CD8-positive, alpha-beta memory T cell (primary cell): ENCODE measurements around the gene AGRN. TPM values are rescaled to one million over a fixed set of nuclear protein-coding genes. Genes with fewer than 3 reads are reported as not detected.
"Not testable (repeated sequence)": the region's sequence is repeated elsewhere in the genome, so short reads cannot be mapped to it uniquely, and the experiment has no call there.

Experiments used
- CTCF ChIA-PET: fragments of 350-600 bp; sonication (Branson Sonifier 250); formaldehyde crosslinking; loops from one replicate; lab custom pipeline; 2021; ENCODE audit warnings: antibody characterized with exemption; lab: Charles Lee
- POLR2A ChIA-PET: fragments of 350-600 bp; sonication (Branson Sonifier 250); formaldehyde crosslinking; loops from one replicate; lab custom pipeline; 2021; ENCODE audit warnings: antibody characterized with exemption; lab: Charles Lee
- DNase-seq, 5 donors: peaks; one replicate each; pipeline versions ENCODE4 v3.0.0 to v3.0.0-alpha.2; 2020 to 2022; ENCODE audit warnings: mixed read lengths in 1 of 5
- H3K27ac ChIP-seq: one replicate; pipeline ENCODE4 v1.7.0; 2013; ENCODE audit warnings: low read depth, mild to moderate bottlenecking, low read length, moderate library complexity
- H3K27me3 ChIP-seq: 2 replicates; pipeline ENCODE4 v1.7.0; 2013; ENCODE audit warnings: low read length, mild to moderate bottlenecking; ENCODE audit not compliant: insufficient read depth, poor library complexity, severe bottlenecking
- H3K36me3 ChIP-seq: 2 replicates; pipeline ENCODE4 v1.7.0; 2013; ENCODE audit warnings: mild to moderate bottlenecking, low read length, moderate library complexity; ENCODE audit not compliant: insufficient read depth
- H3K4me1 ChIP-seq: 2 replicates; pipeline ENCODE4 v1.7.0; 2013; ENCODE audit warnings: mild to moderate bottlenecking, low read length, moderate library complexity; ENCODE audit not compliant: insufficient read depth
- H3K4me3 ChIP-seq: 2 replicates; pipeline ENCODE4 v1.7.0; 2013; ENCODE audit warnings: mild to moderate bottlenecking, low read length
- H3K9me3 ChIP-seq: 2 replicates; pipeline ENCODE4 v1.7.0; 2013; ENCODE audit warnings: mild to moderate bottlenecking, low read length
- H3K27ac Mint-ChIP-seq, 8 donors: one replicate each; pipeline ENCODE4 v1.8.0; 2020 to 2021; ENCODE audit warnings: mixed read lengths in 8 of 8, mild to moderate bottlenecking in 6 of 8, inconsistent platforms in 3 of 8, moderate library complexity in 3 of 8
- H3K27me3 Mint-ChIP-seq, 2 donors: one replicate each; pipeline ENCODE4 v1.8.0; 2020 to 2021; ENCODE audit warnings: mixed read lengths in 2 of 2, mild to moderate bottlenecking in 1 of 2, moderate library complexity in 1 of 2
- H3K36me3 Mint-ChIP-seq, 3 donors: one replicate each; pipeline ENCODE4 v1.8.0; 2020 to 2021; ENCODE audit warnings: mixed read lengths in 3 of 3, inconsistent platforms in 1 of 3, mild to moderate bottlenecking in 1 of 3
- H3K4me1 Mint-ChIP-seq, 3 donors: one replicate each; pipeline ENCODE4 v1.8.0; 2020 to 2021; ENCODE audit warnings: mixed read lengths in 3 of 3, inconsistent platforms in 1 of 3, mild to moderate bottlenecking in 1 of 3
- H3K4me3 Mint-ChIP-seq, 7 donors: one replicate each; pipeline ENCODE4 v1.8.0; 2020 to 2021; ENCODE audit warnings: mixed read lengths in 7 of 7, mild to moderate bottlenecking in 6 of 7, moderate library complexity in 4 of 7, inconsistent platforms in 2 of 7
- H3K9me3 Mint-ChIP-seq, 5 donors: one replicate each; pipeline ENCODE4 v1.8.0; 2020 to 2022; ENCODE audit warnings: mixed read lengths in 5 of 5, mild to moderate bottlenecking in 3 of 5, moderate library complexity in 2 of 5, inconsistent platforms in 1 of 5
- polyA plus RNA-seq: library from polyadenylated mRNA; unstranded; fragments of 300-500 nt; fragmentation: Illumina TruSeq; gene quantifications from one replicate; pipeline ENCODE4 v1.2.3, GENCODE V29; 2021
- total RNA-seq, 2 experiments: library from RNA; stranded (reverse); gene quantifications; one replicate each; pipeline ENCODE4 v1.2.3, GENCODE V29; 2021

The AGRN gene
- total and polyA plus RNA-seq, 3 experiments from 2014 or later, result 7.1 to 8.0 TPM; not detected in 1

GRCh38 chr1:1052003-1052840, 32.3 kb downstream of the AGRN start:
- Mint-ChIP-seq H3K4me1 (no peaks in the 10 kb centered on the region), H3K9me3 (no peaks in the 10 kb centered on the region)

GRCh38 chr1:1053022-1053421, 33.1 kb downstream of the AGRN start:
- H3K4me1 Mint-ChIP-seq, result no peaks in the 10 kb centered on the region
- no peak for DNase-seq
- H3K36me3 Mint-ChIP-seq, result no peaks in the 10 kb centered on the region
- H3K27ac ChIP-seq, result no peak overlapping the region
- no peaks in the 10 kb centered on the region for H3K36me3 ChIP-seq
- no peaks in the 10 kb centered on the region for H3K9me3 Mint-ChIP-seq
- peaks cover 1 to 4% of the 10 kb centered on the region in 2 donors for H3K27me3 Mint-ChIP-seq
- H3K4me3 ChIP-seq, result no peak overlapping the region
- H3K4me1 ChIP-seq, result no peaks in the 10 kb centered on the region
- H3K9me3 ChIP-seq, result no peaks in the 10 kb centered on the region
- H3K4me3 Mint-ChIP-seq, result no peak overlapping the region
- POLR2A ChIA-PET, result no interaction called here
- H3K27ac Mint-ChIP-seq, result no peak overlapping the region
- CTCF ChIA-PET, result no interaction called here
- no peaks in the 10 kb centered on the region for H3K27me3 ChIP-seq

More at GRCh38 chr1:1052003-1052840, 32.3 kb downstream of the AGRN start:
- Histone ChIP-seq H3K9me3 (no peaks in the 10 kb centered on the region), H3K27me3 (no peaks in the 10 kb centered on the region), H3K4me1 (no peaks in the 10 kb centered on the region), H3K4me3 (no peak overlapping the region), H3K36me3 (no peaks in the 10 kb centered on the region), H3K27ac (no peak overlapping the region)
- Mint-ChIP-seq H3K36me3 (no peaks in the 10 kb centered on the region), H3K27me3 (no peaks in the 10 kb centered on the region), H3K27ac (peak overlapping the region in 1 of 8 donors; percentile 31), H3K4me3 (no peak overlapping the region)
- ChIA-PET CTCF (interaction anchor here (1.6 kb wide), 1 partner anchor 12 kb away, joined by 3 read pairs; no protein-coding TSS in a partner anchor), POLR2A (no interaction called here)
- no peak for DNase-seq

GRCh38 chr1:1053682-1054081, 33.8 kb downstream of the AGRN start:
- H3K4me1 ChIP-seq, result no peaks in the 10 kb centered on the region
- no peaks in the 10 kb centered on the region for H3K9me3 Mint-ChIP-seq
- peaks cover 6% of the 10 kb centered on the region for H3K27me3 ChIP-seq
- no peak for DNase-seq
- peaks cover 4 to 7% of the 10 kb centered on the region in 2 donors for H3K27me3 Mint-ChIP-seq
- no peaks in the 10 kb centered on the region for H3K36me3 ChIP-seq
- ChIA-PET POLR2A (no interaction called here), CTCF (no interaction called here)
- no peak overlapping the region for H3K27ac Mint-ChIP-seq
- H3K9me3 ChIP-seq, result no peaks in the 10 kb centered on the region
- no peak overlapping the region for H3K4me3 ChIP-seq
- H3K27ac ChIP-seq, result no peak overlapping the region
- H3K36me3 Mint-ChIP-seq, result no peaks in the 10 kb centered on the region
- peaks cover 0 to 6% (median 0%) of the 10 kb centered on the region in 3 donors for H3K4me1 Mint-ChIP-seq
- no peak overlapping the region for H3K4me3 Mint-ChIP-seq

DNA sequence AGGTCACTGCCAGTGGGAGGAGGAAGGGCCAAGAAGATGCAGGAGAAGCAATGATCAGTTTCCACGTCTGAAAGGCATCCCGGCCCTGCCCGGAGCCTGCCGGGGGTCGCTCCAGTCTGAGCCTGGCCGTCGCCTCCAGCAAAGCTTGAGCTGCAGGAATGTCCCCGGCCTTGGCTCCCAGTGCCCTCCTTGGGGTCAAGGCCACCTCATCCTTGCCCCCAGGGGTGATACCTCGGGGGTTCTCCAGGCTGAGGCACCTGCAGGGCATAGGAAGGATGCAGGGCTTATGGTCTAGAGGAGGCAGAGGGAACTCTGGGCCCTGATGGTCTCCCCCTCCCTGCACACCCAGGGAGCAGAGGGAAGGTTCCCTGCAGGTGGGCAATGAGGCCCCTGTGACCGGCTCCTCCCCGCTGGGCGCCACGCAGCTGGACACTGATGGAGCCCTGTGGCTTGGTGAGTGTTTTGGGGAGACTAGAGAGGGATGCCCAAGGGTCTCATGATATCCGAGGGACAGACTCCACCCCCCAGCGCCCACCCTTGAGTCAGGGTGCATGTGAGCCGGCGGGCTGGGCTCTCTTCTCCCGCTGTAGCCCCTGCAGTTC, 34.3 kb downstream of the AGRN start:
- H3K4me1 Mint-ChIP-seq, result peaks cover 0 to 10% (median 2%) of the 10 kb centered on the region in 3 donors
- H3K4me1 ChIP-seq, result no peaks in the 10 kb centered on the region
- no peak overlapping the region for H3K27ac Mint-ChIP-seq
- no peaks in the 10 kb centered on the region for H3K36me3 ChIP-seq
- H3K27me3 Mint-ChIP-seq, result peaks cover 4 to 11% of the 10 kb centered on the region in 2 donors
- H3K9me3 ChIP-seq, result no peaks in the 10 kb centered on the region
- no peaks in the 10 kb centered on the region for H3K36me3 Mint-ChIP-seq
- H3K4me3 ChIP-seq, result no peak overlapping the region
- ChIA-PET CTCF (interaction anchor here (1.5 kb wide), 1 partner anchor 10 kb away, joined by 5 read pairs; no protein-coding TSS in a partner anchor), POLR2A (no interaction called here)
- peaks cover 10% of the 10 kb centered on the region for H3K27me3 ChIP-seq
- DNase-seq, result no peak
- no peak overlapping the region for H3K27ac ChIP-seq
- H3K4me3 Mint-ChIP-seq, result no peak overlapping the region
- H3K9me3 Mint-ChIP-seq, result no peaks in the 10 kb centered on the region

DNA sequence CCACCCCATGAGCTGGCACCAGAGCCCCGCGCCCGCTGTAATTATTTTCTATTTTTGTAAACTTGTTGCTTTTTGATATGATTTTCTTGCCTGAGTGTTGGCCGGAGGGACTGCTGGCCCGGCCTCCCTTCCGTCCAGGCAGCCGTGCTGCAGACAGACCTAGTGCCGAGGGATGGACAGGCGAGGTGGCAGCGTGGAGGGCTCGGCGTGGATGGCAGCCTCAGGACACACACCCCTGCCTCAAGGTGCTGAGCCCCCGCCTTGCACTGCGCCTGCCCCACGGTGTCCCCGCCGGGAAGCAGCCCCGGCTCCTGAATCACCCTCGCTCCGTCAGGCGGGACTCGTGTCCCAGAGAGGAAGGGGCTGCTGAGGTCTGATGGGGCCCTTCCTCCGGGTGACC, 35.1 kb downstream of the AGRN start:
- H3K27me3 ChIP-seq, result peaks cover 14% of the 10 kb centered on the region
- DNase-seq, result no peak
- H3K9me3 Mint-ChIP-seq, result no peaks in the 10 kb centered on the region
- H3K4me1 ChIP-seq, result peaks cover 4% of the 10 kb centered on the region
- no peak overlapping the region for H3K4me3 ChIP-seq
- no peaks in the 10 kb centered on the region for H3K9me3 ChIP-seq
- no peak overlapping the region for H3K4me3 Mint-ChIP-seq
- peaks cover 4 to 11% of the 10 kb centered on the region in 2 donors for H3K27me3 Mint-ChIP-seq
- no peaks in the 10 kb centered on the region for H3K36me3 Mint-ChIP-seq
- POLR2A ChIA-PET, result interaction anchor here (0.6 kb wide), 1 partner anchor 48 kb away, joined by 4 read pairs; no protein-coding TSS in a partner anchor
- peaks cover 0 to 10% (median 2%) of the 10 kb centered on the region in 3 donors for H3K4me1 Mint-ChIP-seq
- no peaks in the 10 kb centered on the region for H3K36me3 ChIP-seq
- CTCF ChIA-PET, result interaction anchor here (1.5 kb wide), 1 partner anchor 9 kb away, joined by 5 read pairs; no protein-coding TSS in a partner anchor
- no peak overlapping the region for H3K27ac ChIP-seq
- H3K27ac Mint-ChIP-seq, result no peak overlapping the region

GRCh38 chr1:1055841-1056736, 36.2 kb downstream of the AGRN start:
- no peaks in the 10 kb centered on the region for H3K36me3 Mint-ChIP-seq
- H3K27me3 Mint-ChIP-seq, result peaks cover 9 to 20% of the 10 kb centered on the region in 2 donors
- peaks cover 0 to 14% (median 2%) of the 10 kb centered on the region in 3 donors for H3K4me1 Mint-ChIP-seq
- no peak for DNase-seq
- Histone ChIP-seq H3K27ac (no peak overlapping the region), H3K36me3 (no peaks in the 10 kb centered on the region), H3K9me3 (no peaks in the 10 kb centered on the region), H3K4me3 (no peak overlapping the region), H3K27me3 (peaks cover 21% of the 10 kb centered on the region), H3K4me1 (peaks cover 6% of the 10 kb centered on the region)
- no peak overlapping the region for H3K4me3 Mint-ChIP-seq
- POLR2A ChIA-PET, result no interaction called here
- H3K9me3 Mint-ChIP-seq, result no peaks in the 10 kb centered on the region
- H3K27ac Mint-ChIP-seq, result no peak overlapping the region
- CTCF ChIA-PET, result interaction anchor here (1.5 kb wide), 1 partner anchor 8 kb away, joined by 5 read pairs; no protein-coding TSS in a partner anchor

DNA sequence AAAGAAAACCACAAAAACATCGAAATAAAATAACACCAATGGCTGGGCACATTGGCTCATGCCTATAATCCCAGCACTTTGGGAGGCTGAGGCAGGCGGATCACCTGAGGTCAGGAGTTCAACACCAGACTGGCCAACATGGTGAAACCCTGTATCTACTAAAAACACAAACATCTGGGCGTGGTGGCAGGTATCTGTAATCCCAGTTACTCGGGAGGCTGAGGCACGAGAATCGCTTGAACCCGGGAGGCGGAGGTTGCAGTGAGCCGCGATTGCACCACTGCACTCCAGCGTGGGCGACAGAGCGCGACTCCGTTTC, 37.8 kb downstream of the AGRN start:
- CTCF ChIA-PET, result interaction anchor here (1.1 kb wide), 1 partner anchor 234 kb away, joined by 3 read pairs; no protein-coding TSS in a partner anchor
- H3K4me1 ChIP-seq, result not testable (repeated sequence)

More for the DNA sequence above, 37.8 kb downstream of the AGRN start:
- H3K9me3 Mint-ChIP-seq, H3K27ac ChIP-seq, H3K4me3 ChIP-seq, H3K9me3 ChIP-seq, H3K27ac Mint-ChIP-seq, DNase-seq, H3K36me3 ChIP-seq, POLR2A ChIA-PET, H3K36me3 Mint-ChIP-seq: not testable (repeated sequence)
- Mint-ChIP-seq H3K27me3 (peaks cover 9 to 22% of the 10 kb centered on the region in 2 donors), H3K4me3 (peak overlapping the region in 4 of 7 donors; percentile 18 to 90 (median 22)), H3K4me1 (peaks cover 0 to 14% (median 2%) of the 10 kb centered on the region in 3 donors)
- H3K27me3 ChIP-seq, result peaks cover 21% of the 10 kb centered on the region
